HEK293T (cell line): ENCODE results near the gene MCMBP.
"Not testable (repeated sequence)": the region's sequence is repeated elsewhere in the genome, so short reads cannot be mapped to it uniquely, and the experiment has no call there.

Experiments used
- ARNT ChIP-seq: fragments of 450-650 bp; IDR thresholded peaks from 2 replicates; pipeline ENCODE4 v1.6.1; 2017; ENCODE audit warnings: mild to moderate bottlenecking
- BHLHE40 ChIP-seq: fragments of 450-650 bp; IDR thresholded peaks from 2 replicates; pipeline ENCODE4 v1.6.1; 2016; ENCODE audit warnings: mild to moderate bottlenecking, moderate library complexity, borderline replicate concordance
- CTBP1 ChIP-seq: fragments of 450-650 bp; IDR thresholded peaks from 2 replicates; pipeline ENCODE4 v1.6.1; 2016; ENCODE audit warnings: borderline replicate concordance
- ELF4 ChIP-seq: fragments of 450-650 bp; IDR thresholded peaks from 2 replicates; pipeline ENCODE4 v1.6.1; 2017; ENCODE audit warnings: antibody characterized with exemption
- FOXA1 ChIP-seq: fragments of 450-650 bp; IDR thresholded peaks from 2 replicates; pipeline ENCODE4 v1.6.1; 2016; ENCODE audit warnings: mild to moderate bottlenecking
- FOXK2 ChIP-seq: fragments of 450-650 bp; IDR thresholded peaks from 2 replicates; pipeline ENCODE4 v1.6.1; 2016; ENCODE audit warnings: mild to moderate bottlenecking
- FOXM1 ChIP-seq: fragments of 450-650 bp; IDR thresholded peaks from 2 replicates; pipeline ENCODE4 v1.6.1; 2017; ENCODE audit warnings: mild to moderate bottlenecking, borderline replicate concordance
- HDGF ChIP-seq: fragments of 450-650 bp; IDR thresholded peaks from 2 replicates; pipeline ENCODE4 v1.6.1; 2017; ENCODE audit warnings: antibody characterized with exemption, borderline replicate concordance
- L3MBTL2 ChIP-seq: fragments of 450-650 bp; conservative IDR thresholded peaks from 2 replicates; pipeline ENCODE4 v1.6.1; 2016; ENCODE audit warnings: mild to moderate bottlenecking
- LEF1 ChIP-seq: fragments of 450-650 bp; IDR thresholded peaks from 2 replicates; pipeline ENCODE4 v1.6.1; 2017; ENCODE audit warnings: mild to moderate bottlenecking, borderline replicate concordance
- PKNOX1 ChIP-seq: fragments of 450-650 bp; IDR thresholded peaks from 2 replicates; pipeline ENCODE4 v1.6.1; 2016
- SP1 ChIP-seq: fragments of 450-650 bp; IDR thresholded peaks from 2 replicates; pipeline ENCODE4 v1.6.1; 2017
- SUZ12 ChIP-seq: fragments of 450-650 bp; IDR thresholded peaks from 2 replicates; pipeline ENCODE4 v1.6.1; 2016; ENCODE audit warnings: mild to moderate bottlenecking
- ZNF384 ChIP-seq: fragments of 450-650 bp; IDR thresholded peaks from 2 replicates; pipeline ENCODE4 v1.6.1; 2016

GRCh38 chr10:119883901-119884611, 11.4 kb upstream of the MCMBP start:
- not testable (repeated sequence) for TF ChIP-seq BHLHE40, SP1, CTBP1, ZNF384, ARNT, FOXM1, FOXA1, LEF1, SUZ12, ELF4, HDGF, FOXK2, PKNOX1, L3MBTL2
